EH (cell line): ENCODE results near the gene RAD51B.

ENCODE experiments used
- DNase-seq: peaks from one replicate; pipeline ENCODE4 v3.0.0-alpha.2; 2015; ENCODE audit warnings: low read depth

The RAD51B gene

GRCh38 chr14:68174446-68174845, 354.9 kb downstream of the RAD51B start:
- DNase-seq = no peak

GRCh38 chr14:68176687-68177086, 357.1 kb downstream of the RAD51B start:
- no peak for DNase-seq

- no peak for DNase-seq
Measured at GRCh38 chr14:68177728-68178127, 358.1 kb downstream of the RAD51B start.

GRCh38 chr14:68178282-68178681, 358.7 kb downstream of the RAD51B start:
- DNase-seq = peak; percentile 35

- DNase-seq = peak; percentile 63
Measured at GRCh38 chr14:68181519-68182326, 362.1 kb downstream of the RAD51B start.

GRCh38 chr14:68182492-68182891, 362.9 kb downstream of the RAD51B start:
- DNase-seq = no peak

GRCh38 chr14:68186500-68187276, 367.1 kb downstream of the RAD51B start:
- peak; percentile 91 for DNase-seq

- no peak for DNase-seq
Measured at GRCh38 chr14:68188174-68188573, 368.6 kb downstream of the RAD51B start.

- DNase-seq = no peak
Measured at GRCh38 chr14:68190032-68190431, 370.5 kb downstream of the RAD51B start.

- DNase-seq = peak; percentile 5
Measured at GRCh38 chr14:68191567-68192321, 372.2 kb downstream of the RAD51B start.

GRCh38 chr14:68192935-68193334, 373.4 kb downstream of the RAD51B start:
- no peak for DNase-seq

GRCh38 chr14:68193970-68194681, 374.5 kb downstream of the RAD51B start:
- DNase-seq = no peak

- DNase-seq = no peak
Measured at GRCh38 chr14:68195126-68195525, 375.5 kb downstream of the RAD51B start.

GRCh38 chr14:68198713-68199495, 379.3 kb downstream of the RAD51B start:
- no peak for DNase-seq

- peak; percentile 47 for DNase-seq
Measured at GRCh38 chr14:68199554-68200151, 380.1 kb downstream of the RAD51B start.

- no peak for DNase-seq
Measured at GRCh38 chr14:68203871-68204270, 384.3 kb downstream of the RAD51B start.

GRCh38 chr14:68208218-68208617, 388.6 kb downstream of the RAD51B start:
- peak; percentile 17 for DNase-seq

- no peak for DNase-seq
Measured at GRCh38 chr14:68208626-68209317, 389.2 kb downstream of the RAD51B start.

GRCh38 chr14:68210729-68211299, 391.2 kb downstream of the RAD51B start:
- peak; percentile 98 for DNase-seq

GRCh38 chr14:68211421-68211820, 391.8 kb downstream of the RAD51B start:
- DNase-seq = peak; percentile 37
